ENCODE measurements around the gene TSSC4.
A peak's percentile ranks its signal among the peaks of the same experiment; 100 is the strongest.

Gene TSSC4

DNA sequence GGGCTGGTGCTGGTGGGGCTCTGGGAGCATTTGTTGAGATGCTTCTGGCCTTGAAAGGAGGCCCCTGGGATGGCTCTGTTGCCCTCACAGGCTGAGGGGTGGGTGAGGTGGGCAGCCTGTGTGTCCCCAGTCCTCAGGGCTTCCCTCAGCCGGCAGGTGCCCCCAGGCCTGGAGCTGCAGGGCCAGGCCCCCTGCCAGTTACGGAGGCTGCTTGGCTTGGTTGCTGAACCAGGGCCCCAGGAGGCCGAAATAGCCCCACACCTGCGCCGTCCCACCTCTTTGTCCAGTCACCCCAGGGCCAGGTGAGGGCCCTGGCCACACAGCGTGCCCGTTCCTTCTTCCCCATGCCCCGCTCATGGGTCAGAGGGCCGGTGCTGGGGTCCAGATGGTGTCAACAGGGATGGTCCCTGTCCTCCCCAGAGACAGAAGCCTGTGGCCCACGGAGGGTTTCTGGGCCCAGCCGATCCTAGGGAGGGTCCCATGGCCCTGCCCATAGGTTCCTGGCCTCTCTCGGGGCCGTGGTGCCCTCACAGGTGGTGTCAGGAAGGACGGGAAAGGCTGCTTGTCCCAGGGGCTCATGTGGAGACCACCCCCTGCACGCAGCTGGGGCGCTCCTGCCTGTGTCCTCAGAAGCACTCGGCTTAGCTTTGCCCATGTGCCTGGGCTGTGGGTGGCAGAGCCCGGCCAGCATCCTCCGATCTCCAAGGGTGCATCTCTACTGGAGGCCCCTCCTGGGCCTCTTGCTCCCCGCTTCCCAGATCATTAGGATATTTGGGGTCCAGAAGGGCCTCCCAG, 9.2 kb upstream of the TSSC4 start:
- no peak overlapping the region for H3K4me3 ChIP-seq (replicated peaks; ENCODE audit: low read depth, low read length)
- H3K27me3 ChIP-seq (replicated peaks; ENCODE audit: control insufficient read depth, insufficient read depth, low read length): no peaks in the 10 kb centered on the region
- H3K36me3 ChIP-seq (ENCODE audit: control insufficient read depth, insufficient read depth, low read length): peaks cover 30% of the 10 kb centered on the region
- TF ChIP-seq CTCF (IDR thresholded peaks at IDR 0.05; ENCODE audit: insufficient read depth, low read length, poor library complexity, severe bottlenecking): no peak
- DNase-seq (ENCODE audit: extremely low read depth, insufficient read length): no peak

GRCh38 chr11:2392241-2392959, 8.2 kb upstream of the TSSC4 start:
- Histone ChIP-seq H3K4me3 (replicated peaks; ENCODE audit: low read depth, low read length) (no peak overlapping the region), H3K36me3 (ENCODE audit: control insufficient read depth, insufficient read depth, low read length) (peaks cover 36% of the 10 kb centered on the region), H3K27me3 (replicated peaks; ENCODE audit: control insufficient read depth, insufficient read depth, low read length) (no peaks in the 10 kb centered on the region)
- no peak for DNase-seq (ENCODE audit: extremely low read depth, insufficient read length)
- TF ChIP-seq CTCF (IDR thresholded peaks at IDR 0.05; ENCODE audit: insufficient read depth, low read length, poor library complexity, severe bottlenecking): no peak

DNA sequence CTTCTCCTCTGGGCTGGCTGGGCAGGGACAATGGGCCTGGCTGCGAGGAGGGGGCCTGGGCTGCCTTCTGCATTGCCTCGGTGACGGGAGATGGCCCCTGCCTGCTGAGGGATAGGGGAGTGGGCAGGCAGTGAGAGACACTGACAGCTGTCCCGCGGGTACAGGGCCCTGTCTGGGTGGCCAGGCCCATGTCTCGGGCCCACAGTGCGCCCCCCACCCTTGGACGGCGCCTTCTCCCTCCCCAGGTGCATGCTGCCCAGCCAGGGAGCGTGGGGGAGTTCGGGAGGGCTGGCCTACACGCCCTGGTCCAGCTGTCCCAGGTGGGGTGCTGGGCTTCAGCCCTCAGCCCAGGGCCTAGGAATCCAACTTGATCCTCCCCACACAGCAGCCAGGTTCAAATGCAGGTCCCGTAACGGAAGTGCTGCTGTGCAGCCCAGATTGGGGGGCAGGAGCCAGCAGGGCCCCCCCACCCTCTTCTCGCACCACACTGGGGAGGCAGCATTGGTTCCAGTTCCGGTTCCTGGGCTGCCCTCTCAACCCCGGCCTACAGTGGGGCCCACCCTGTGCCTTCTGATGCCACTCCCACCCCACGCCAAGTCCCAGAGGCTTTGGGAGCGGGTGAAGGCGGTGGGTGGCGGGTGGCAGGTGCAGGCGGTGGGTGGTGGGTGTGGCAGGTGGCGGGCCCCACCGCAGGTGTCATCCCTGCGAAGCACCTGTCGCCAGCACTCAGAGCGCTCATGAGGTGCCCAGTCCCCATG, 7.3 kb upstream of the TSSC4 start:
- peaks cover 36% of the 10 kb centered on the region for H3K36me3 ChIP-seq (ENCODE audit: control insufficient read depth, insufficient read depth, low read length)
- no peaks in the 10 kb centered on the region for H3K27me3 ChIP-seq (replicated peaks; ENCODE audit: control insufficient read depth, insufficient read depth, low read length)
- no peak for TF ChIP-seq CTCF (IDR thresholded peaks at IDR 0.05; ENCODE audit: insufficient read depth, low read length, poor library complexity, severe bottlenecking)
- H3K4me3 ChIP-seq (replicated peaks; ENCODE audit: low read depth, low read length): no peak overlapping the region
- DNase-seq (ENCODE audit: extremely low read depth, insufficient read length): peak; percentile 51

DNA sequence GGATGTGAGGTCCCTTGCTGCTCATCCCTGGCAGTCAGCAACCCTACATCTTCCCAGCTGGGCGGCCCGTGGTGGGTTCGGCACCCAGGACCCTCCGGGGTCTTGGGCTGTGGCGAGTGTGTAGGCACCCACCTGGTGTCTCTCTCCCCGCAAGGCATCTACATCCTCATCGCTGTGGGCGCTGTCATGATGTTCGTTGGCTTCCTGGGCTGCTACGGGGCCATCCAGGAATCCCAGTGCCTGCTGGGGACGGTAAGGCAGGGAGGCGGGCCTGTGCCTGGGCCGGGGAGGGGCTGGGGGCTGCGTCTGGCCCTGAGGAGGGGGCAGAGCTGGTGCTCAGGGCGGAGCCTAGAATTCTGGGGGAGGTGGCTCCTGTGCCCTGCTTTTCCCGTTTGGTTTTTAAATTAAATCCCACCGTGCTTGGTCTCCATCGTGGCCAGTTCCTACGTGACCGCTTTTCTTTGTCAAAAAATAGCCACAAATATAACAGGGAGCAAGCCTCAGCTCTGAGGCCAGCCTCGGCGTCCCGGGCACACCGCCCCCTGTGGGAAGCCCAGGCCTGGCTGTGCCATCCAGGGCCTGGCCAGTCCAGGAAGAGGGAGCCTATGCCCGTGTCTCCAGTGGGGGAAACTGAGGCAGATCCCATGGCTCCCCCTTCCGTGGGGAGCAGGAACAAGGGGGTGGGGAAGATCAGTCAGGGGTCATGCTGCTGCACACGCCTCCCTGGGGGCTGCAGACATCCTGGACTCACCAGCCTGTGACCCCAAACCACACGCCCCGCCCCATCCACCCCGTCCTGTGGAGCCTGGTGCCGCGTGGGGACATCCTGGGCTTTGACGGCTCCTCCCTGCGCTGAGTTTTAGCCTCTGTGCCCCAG, 6.4 kb upstream of the TSSC4 start:
- peak; percentile 12 for TF ChIP-seq CTCF (IDR thresholded peaks at IDR 0.05; ENCODE audit: insufficient read depth, low read length, poor library complexity, severe bottlenecking)
- H3K36me3 ChIP-seq (ENCODE audit: control insufficient read depth, insufficient read depth, low read length): peaks cover 36% of the 10 kb centered on the region
- H3K27me3 ChIP-seq (replicated peaks; ENCODE audit: control insufficient read depth, insufficient read depth, low read length): no peaks in the 10 kb centered on the region
- DNase-seq (ENCODE audit: extremely low read depth, insufficient read length): no peak
- no peak overlapping the region for H3K4me3 ChIP-seq (replicated peaks; ENCODE audit: low read depth, low read length)

GRCh38 chr11:2394818-2395105, 5.8 kb upstream of the TSSC4 start:
- Histone ChIP-seq H3K36me3 (ENCODE audit: control insufficient read depth, insufficient read depth, low read length) (peaks cover 35% of the 10 kb centered on the region), H3K27me3 (replicated peaks; ENCODE audit: control insufficient read depth, insufficient read depth, low read length) (no peaks in the 10 kb centered on the region), H3K4me3 (replicated peaks; ENCODE audit: low read depth, low read length) (no peak overlapping the region)
- DNase-seq (ENCODE audit: extremely low read depth, insufficient read length): no peak
- no peak for TF ChIP-seq CTCF (IDR thresholded peaks at IDR 0.05; ENCODE audit: insufficient read depth, low read length, poor library complexity, severe bottlenecking)

Data from GM06990 (cell line).